Astrocyte of the hippocampus (primary cell): ENCODE results near the gene DAAM1.
A peak's percentile ranks its signal among the peaks of the same experiment; 100 is the strongest.

Experiments used
- DNase-seq: peaks from one replicate; pipeline ENCODE4 v3.0.0; 2011; ENCODE audit warnings: low read depth, low spot score

The DAAM1 gene

DNA sequence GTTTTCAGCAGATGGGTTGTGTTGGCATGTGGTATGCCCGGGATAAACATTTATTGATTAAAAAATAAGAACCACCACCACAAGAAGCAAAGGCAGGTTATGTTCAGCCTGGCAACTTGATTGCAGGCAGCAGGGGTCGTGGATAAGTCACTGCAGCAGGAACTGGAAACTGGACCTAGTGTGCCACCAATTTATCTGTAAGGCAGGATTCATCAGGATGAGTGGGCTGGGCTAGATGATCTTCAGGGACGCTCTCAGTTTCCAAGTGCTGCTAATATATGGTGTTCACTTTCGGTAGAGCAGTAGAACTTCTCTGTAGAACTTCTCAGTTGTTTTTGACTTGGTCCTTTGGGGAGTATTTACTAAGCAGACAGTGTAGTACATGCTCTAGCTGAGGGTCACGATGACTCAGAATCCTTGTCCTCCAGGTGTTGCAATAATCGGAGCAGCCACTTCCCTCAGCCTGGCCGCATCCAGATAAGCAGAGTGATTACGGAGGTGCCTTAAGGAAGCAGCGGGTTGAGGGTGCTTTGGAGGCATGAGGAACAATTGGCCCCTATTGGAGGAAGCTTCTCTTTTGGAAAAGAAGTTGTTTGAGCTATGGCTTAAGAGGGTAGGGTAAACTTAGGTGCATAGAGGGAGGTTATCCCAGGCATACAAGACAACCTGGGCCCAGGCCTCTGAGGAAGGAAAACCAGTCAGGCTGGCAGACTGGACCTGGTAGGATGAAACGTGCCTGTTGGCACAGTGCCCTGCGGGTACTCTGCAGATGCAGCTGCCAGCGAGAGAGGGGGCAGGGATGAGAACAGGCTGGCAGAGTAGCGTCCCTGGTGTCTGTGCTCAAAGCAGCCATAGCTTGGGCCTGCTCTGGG lies 172.7 kb downstream of the DAAM1 start:
- DNase-seq: peak; percentile 42

DNA sequence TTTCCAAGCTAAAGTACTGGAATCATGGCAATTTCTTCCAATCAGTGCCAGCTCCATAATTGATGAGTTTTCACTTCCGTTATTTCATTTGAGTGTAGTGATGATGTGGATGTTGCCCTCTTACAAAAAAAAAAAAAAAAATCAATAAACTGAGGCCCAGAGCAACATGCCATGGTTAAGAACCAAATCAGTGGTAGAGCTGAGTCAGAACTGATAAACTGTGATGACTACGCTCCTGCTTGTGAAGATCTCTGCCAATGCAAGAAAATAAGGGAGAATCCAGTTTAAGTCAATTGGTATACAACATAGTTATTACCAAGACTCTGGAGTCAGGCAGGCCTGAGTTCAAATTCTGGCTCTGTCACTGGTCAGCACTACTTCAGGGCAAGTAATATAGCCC lies 174.0 kb downstream of the DAAM1 start:
- no peak for DNase-seq

DNA sequence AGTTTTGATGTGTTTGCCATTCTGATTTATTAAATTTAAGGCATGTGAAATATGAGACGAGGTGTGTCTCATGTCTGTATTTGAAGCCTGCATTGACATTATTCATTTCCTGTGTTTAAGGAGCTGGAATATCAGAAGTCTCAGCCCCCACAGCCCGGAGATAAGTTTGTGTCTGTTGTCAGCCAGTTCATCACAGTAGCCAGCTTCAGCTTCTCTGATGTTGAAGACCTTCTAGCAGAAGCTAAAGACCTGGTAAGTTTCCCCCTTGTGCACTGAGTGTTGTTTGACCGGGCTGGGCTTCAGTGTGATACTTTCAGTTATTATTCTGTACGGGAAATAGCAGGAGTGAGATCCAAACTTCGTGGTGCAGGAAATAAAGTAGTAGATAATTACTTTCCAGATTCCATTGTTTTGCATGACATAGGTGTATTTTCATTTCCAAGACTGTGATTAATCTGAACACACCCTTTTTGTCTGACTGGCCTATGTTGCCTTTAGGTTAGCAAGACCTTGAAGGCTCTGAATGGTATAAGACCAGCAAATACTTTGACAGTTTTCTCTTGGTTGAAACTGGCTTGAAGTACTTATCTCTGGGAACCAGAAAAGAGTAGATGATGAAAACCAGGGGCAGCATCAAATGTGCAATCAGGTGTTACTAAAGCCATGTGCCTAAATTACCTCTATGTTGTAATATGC lies 175.2 kb downstream of the DAAM1 start:
- no peak for DNase-seq

DNA sequence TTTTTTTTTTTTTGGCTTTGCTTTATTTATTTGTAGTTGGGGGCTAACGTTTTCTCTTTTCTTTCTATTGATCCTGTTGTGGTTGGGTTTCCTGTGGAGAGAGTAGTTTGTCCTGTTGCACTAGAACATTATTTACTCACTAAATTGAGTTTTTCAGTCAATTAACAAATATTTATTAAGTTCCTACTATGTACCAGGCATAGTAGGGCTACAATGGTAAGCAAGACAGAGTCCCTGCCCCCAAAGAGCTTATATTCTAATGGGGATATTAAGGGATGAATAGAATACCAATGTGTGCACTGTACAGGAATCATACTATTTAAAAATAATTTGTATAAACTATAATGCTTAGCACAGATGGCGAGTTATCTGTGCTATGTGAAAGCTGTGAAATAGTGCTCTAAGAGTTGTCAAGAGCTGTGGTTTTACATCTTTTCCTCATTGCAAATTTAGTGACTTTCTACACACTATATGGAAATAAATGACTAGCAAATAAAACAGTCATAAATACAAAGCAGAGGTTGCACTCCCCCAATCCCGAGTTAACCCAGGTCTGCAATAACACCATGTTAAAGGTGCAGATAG lies 181.8 kb downstream of the DAAM1 start:
- DNase-seq: no peak

DNA sequence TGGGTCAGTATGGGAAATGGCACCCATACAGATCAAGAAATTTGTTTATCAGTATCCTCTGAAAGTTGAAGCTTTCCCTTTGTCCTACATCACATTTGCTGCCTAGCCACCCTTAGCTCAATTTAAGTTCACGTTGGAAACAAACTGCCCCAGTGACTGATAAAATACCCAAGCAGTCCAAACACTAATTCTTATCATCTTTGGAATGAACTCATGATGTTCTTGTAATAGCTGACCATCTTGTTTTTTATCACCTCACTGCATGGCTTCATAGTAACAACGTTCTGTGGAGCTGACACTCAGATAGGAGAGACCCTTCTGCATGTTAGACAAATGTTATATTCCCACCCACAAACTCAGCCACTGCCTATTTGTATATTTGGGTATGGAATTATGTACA lies 183.3 kb downstream of the DAAM1 start:
- no peak for DNase-seq

DNA sequence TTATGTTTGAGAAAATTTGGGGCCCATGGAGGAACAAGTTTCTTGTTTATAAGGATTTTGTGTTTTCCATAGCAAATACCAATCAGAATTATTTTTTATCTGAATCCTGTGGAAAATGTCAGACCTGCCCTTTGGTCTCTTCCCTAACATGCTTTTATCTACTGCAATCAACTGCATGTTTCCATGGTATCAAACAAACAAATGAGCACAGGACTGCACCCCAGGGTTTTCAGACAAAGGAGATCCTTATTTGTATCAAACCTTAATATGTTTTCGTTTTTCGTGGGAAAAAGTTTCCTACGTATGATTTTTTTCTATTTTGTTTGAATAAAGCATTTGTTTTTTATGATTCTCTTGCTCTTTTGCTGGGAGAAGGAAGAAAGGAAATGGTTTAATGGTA lies 185.6 kb downstream of the DAAM1 start:
- no peak for DNase-seq

DNA sequence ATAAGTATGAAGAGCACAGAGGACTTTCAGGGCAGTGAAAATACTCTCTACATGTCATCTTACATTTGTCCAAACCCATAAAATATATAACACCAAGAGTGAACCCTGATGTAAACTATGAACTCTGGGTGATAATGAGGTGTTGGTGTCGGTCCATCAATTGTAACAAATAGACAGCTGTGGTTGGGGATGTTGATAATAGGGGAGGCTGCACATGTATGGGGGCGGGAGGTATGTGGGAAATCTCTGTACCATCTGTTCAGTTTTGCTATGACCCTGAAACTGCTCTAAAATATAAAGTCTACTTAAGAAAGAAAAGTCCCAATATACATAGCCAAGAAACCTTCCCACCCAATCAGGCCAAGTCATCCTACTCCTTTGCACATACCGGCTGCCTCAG lies 188.2 kb downstream of the DAAM1 start:
- no peak for DNase-seq

DNA sequence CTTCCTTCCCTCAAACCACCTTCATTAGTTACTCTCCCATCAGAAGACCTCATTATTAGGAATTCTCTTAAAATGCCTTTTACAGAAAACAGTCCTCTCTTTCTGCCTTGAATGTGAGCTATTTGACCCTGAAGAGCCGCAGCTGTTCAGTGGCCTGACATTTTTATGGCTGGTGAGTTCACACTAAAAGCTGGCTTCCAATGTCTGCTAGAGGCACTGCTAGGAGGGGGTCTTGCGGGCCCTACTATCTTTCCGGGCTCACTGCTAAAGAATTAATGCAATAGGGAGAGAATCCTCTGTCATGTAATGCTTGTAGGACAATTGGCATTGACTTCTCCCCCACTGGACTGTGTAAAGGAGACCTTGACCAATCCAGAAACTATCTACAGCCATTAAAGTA lies 189.0 kb downstream of the DAAM1 start:
- DNase-seq: no peak

DNA sequence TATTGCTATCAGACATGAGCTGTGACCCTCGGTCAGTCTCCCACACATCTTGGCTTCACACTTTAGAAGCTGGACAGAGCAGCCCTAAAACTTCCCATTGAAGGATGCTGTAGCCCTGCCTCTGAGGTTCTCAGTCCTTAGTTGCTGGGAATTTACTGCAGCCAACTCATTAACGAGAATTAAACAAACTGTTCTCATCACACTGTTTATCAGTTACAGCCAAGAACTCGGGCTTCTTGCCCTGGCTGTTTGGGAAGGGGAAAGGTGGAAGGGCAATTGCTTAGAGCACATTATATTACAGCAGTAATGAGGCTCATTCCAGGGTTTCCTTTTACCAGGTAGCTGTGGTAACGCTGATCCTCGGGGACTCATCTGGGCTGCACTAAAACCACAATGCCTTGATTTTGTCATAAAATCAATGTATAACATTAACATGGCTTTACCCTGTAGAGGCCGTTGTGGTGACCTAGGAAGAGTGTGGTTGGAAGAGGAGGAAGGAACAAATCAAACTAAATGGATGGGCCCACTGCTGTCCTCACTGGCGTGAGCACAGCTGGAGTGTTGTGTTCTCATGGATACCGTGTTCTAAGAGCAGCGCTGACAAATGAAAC lies 189.6 kb downstream of the DAAM1 start:
- DNase-seq: no peak

DNA sequence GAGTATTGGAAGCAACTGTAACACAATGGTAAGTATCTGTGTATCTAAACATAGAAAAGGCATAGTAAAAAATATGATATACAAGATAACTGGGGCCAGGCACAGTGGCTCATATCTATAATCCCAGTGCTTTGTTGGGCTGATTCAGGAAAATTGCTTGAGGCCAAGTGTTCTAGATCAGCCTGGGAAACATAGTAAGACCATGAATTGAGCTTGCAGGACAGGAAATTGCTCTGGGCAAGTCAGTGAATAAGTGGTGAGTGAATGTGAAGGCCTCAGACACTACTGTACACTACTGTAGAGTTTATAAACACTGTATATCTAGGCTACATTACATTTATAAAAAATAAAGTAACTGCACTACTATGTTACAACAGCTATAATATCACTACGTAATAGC lies 201.5 kb downstream of the DAAM1 start:
- DNase-seq: no peak

DNA sequence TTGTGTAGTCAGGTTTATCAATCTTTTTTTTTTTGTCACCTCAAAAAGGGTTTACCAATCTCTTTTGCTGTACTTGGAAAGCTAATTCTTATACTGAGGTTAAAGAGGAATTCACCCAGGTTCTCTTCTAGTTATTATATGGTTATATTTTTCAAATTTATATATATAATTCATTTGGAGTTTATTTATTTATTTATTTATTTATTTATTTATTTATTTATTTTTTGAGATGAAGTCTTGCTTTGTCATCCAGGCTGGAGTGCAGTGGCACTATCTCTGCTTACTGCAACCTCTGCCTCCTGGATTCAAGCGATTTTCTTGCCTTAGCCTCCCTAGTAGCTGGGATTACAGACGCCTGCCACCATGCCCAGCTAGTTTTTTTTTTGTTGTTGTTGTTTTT lies 202.9 kb downstream of the DAAM1 start:
- DNase-seq: no peak

DNA sequence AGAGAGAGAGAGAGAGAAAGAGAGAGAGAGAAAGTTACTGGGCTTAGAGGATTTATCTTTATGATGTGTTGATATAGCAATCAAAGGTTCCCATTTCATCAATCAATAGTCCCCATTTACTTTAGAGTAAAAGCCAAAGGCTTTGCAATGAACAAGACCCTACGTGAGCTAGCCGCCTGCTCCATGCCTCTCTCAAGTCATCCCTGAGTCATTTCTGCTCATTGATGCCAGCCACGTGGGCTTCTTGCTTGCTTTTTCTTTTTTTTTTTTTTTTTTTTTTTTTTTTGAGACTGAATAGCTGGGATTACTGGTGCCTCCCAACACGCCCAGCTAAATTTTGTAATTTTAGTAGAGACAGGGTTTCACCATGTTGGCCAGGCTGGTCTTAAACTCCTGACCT lies 205.8 kb downstream of the DAAM1 start:
- no peak for DNase-seq

DNA sequence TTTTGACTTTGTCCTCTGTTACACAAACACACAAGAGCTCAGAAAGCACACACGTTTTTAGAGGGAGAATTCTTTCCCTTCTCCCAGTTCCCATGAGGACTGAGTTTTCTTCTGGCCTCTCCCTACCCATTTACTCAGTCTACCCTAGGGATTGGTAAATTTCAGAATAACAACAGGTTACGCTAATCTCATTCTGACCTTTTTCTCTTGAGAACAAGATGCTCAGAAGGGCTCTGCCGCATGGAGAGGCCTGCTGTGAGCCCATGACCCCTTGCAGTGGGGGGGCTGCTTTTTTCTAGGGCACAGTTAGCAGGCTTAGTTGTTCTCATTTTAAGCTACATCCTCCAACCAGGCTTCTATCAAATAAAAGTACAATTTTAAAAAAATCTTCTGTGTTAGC lies 207.2 kb downstream of the DAAM1 start:
- no peak for DNase-seq

DNA sequence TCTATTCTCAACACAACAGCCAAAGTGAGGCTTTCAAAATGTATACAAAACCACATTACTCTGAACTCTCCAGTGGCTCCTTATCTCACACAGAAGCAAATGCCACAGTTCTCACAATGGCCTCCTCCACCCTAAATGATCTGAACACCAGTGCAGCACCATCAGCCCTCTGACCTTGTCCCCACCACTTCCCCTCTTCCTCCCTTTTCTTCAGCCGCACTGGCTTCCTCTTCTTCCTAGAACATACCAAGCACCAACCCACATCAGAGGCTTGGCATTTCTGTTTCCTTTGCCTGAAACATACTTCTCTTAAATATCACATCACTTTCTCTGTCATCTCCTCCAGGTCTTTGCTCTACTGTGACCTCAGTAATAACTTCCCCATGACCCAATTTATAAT lies 210.4 kb downstream of the DAAM1 start:
- DNase-seq: no peak

DNA sequence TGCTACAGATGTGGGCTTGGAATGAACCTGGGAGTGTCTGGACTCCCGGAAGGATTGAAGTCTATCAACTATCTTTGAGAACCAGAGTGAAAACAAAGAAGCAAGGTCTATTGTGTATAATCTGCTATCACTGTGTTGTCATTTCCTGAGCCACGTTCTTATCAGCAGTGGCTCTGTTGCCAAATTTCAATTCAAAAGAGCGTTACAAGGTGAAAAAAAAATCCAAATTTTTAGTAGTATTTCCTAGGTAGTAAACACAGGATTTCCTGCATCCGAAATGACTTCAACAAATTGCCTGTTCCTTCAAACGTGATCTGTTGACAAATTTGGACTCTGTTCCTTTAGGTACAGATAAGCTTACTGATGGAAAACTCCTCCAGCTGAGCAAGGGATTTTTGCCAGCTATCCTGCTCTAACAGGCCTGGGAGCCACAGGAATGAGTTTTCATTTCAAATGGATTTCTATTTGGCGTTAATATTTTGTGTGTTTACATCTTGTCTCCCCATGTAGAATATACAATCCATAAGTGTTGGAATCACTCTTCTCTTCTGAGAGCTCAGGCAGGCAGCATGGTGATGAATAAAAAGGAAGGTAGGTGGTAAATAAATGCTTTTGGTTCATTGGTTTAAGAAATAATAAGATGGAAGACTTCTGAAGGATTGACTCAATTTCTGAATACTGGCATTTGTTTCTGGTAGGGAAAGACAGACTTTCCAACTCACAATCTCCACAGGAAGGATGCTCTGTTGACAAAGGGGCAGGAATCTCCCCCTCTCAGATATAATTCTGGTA lies 218.2 kb downstream of the DAAM1 start:
- peak; percentile 55 for DNase-seq

DNA sequence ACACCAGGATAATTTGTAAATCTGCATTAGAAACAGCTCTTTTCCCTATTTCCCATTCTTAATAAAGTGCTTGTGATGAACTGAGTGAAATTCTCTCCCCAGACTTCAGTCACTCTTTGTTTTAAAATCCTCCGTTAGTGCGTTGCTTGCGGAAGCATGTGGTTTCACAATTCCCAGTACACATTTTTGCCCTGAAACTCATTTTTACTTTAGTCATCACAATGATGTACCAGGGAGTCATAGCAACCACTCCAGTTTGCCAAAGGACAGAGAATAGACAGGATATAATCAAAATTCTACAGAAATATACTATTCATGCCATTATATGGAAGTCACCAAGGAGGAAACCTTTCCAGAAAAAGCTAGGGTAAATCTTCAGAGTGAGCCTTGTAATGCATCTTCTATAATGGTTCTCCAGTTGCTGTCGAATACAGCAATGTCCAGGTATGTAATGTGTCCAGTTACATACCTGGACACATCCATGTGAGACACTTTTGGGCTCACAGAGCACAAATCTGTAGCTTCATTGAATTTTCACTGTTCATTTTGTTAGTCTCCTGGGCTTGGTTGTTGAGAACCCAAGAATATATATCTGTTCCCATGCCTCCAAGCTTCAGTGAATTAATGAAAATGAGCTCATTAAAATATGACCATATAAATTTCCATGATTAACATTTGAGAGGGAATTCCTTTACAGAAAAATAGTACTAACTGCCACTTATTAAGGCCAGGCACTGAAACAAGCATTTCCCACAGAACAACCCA lies 219.0 kb downstream of the DAAM1 start:
- peak; percentile 81 for DNase-seq

DNA sequence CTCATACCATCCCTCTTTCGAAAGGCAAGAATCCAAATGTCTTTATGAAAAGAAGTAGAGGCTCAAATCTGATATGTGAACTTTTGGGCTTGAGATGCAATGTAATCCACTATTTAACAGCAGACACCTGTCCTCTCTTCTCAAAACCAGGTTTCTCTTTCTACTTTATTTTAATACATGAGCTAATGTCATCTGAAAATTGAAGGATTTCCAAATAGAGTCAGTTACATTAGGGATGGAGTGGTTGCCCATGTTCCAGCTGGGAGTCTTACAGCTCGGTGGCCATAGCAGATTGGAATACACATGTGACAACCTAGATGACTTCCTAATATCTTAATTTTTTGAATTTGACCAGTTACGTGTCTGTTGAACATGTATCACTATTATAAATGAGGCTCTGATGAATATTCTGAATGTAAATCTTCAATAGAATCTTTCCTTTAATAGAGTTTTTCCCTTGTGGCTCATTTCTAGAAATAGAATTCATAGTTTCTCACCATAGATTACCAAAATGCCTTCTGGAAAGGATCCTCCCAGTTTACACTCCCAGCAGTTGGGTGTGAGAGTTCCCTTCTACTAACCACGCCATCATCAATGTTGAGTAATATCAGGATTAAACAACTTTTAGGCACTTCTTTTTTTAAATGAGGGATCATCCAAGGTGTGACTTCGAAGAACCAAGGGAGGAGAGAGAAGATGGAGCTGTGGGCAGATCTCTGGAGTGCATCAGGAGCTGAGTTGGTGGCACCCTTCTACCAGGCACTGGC lies 227.6 kb downstream of the DAAM1 start:
- DNase-seq: no peak

DNA sequence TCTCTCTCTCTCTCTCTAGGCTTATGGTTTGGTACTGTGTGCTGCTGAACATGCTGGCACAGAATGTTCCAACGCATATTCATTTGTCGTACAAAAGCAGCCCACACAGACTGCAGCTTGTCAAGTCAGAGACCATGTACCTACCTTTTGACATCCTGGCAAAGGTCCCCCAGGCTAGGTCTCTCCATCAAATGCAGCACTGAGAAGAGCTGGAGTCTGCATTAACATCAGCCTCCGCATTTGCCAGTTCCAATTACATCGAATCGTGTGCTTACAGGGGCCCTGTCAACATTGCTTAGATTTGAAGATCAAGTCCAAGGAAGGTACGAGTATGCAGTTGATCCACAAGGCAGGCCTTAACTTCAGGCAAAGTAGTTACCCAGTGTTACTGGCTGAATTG lies 228.8 kb downstream of the DAAM1 start:
- no peak for DNase-seq

DNA sequence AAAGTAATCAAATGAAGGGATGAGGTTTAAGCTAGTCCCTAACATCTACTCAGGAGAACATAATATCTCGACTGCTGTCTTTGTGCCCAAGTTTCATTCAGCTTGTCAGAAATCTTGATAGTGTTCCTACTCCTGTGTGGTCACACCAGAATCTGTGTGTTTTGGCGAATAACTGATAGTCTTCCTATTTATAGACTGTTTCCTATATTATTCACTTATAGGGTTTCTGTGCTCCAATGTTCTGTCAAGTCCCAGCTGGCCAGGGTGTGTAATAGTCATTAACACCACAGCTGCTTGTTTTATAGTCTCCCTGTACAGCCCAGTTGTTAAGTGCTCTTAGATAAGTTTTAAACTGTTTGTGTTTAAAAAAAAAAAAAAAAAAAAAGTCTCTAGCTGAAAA lies 230.8 kb downstream of the DAAM1 start:
- DNase-seq: no peak
